NCI-H1048 (cell line): ENCODE measurements around the gene NPAS1.
"Not testable (repeated sequence)": the region's sequence is repeated elsewhere in the genome, so short reads cannot be mapped to it uniquely, and the experiment has no call there.

ENCODE experiments used
- DNase-seq: peaks from one replicate; lab custom pipeline; 2025; lab: John Stamatoyannopoulos, UW

The NPAS1 gene

DNA sequence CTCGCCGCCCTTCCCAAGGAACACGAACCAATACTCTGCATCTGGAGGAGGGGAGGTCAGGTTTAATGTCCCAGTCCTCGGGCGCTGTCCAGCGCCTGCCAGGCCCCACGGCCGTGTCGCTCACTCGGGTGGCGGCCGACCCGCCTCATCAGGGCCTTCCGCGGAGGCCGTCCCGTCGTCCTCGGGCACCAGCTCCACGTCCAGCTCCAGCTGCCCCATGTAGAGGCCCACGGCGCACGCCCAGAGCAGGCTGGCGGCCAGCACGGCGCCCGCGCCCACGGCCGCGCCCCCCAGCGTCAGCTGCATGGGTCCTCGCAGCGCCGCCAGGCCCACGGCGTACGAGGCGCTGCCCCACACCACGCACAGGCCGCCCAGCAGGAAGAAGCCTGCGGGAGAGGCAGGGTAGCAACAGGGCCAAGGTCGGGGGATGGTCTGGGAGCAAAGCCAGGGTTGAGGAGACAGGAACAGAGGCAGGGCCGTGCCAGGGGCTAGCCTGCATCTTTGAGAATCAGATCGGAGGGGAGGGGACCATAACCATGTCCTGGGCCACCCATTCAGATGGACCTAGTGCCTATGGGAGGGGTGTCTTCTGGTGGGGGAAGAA, 26.3 kb downstream of the NPAS1 start:
- no peak for DNase-seq

DNA sequence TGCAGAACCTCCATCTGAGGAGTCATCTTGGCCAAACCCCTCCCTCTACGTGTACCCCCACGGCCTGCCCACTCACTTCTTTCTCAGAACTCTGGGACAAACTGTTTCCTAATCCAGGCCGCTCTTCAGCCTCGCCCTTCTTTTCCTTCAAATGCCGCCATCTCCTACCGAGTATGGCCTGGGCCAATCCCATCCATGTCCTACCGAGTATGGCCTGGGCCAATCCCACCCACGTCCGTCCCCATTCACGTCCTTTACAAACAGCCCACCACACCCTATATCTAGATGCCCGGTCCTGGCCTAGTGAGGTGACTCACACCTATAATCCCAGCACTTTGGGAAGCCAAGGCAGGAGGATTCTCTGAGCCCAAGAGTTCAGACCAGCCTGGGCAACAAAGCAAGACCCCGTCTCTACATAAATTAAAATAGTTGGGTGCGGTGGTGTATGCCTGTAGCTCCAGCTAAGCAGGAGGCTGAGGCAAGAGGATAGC, 27.7 kb downstream of the NPAS1 start:
- DNase-seq: no peak

DNA sequence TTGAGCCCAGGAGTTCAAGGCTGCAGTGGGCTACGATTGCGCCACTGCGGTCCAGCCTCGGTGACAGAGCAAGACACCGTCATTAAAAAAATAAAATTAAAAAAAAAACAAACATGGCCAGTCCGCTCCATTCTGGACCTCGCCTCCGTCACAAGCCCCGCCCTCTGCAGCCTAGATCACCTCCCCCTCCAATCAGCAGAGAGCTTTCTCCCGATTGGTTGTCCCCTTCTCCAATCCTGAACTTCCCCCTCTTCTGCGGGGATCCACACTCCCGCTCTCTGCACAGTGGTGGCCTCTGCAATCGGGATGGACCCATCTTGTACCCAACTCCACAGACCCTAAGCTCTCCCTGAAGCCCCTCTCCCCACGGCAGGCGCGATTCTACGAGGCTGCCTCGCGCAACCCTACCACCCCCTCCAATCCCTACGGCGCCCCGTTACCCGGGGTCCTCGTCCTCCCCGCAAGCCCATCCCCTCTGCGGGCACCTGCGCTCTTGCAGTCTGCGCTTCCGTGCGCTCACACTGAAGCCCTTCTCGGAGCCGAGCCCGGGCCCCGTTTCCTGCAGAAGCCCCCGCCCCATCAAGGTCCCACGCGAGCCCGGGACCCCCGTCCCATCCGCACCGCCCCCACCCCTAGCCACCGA, 28.2 kb downstream of the NPAS1 start:
- peak; percentile 80 for DNase-seq

DNA sequence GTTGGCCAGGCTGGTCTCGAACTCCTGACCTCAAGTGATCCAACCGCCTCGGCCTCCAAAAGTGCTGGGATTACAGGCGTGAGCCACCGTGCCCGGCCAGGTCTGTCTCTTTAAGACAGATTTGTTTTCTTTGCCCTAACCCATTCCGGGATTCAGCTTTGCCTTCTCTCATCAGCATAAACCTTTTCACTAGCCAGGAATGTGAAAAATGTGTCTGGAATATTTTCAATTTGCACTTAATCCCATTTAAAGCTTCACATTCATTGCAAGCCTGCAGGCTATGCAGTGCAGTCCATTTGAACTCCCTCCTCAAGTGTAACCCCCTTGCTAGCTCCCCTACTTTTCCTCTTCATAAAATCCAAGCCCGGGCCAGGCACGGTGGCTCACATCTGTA, 29.7 kb downstream of the NPAS1 start:
- no peak for DNase-seq

DNA sequence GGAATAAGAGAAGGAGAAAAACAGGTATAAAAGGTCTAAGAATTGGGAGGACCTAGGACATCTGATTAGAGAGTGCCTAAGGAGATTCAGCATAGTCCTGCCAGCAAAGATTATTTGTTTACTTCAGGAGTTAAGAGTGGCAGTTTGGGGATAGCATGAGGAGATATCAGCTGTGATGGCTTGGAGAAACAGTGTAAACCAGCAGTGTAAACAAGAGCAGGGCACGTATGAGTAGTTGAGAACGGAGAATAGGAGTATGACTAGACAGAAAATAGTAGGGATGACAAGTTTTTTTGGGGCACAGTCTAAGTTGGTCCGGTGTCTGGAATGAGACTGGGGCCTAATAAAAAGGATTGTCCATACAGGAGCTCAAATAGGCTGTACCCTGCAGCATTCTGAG, 30.9 kb downstream of the NPAS1 start:
- not testable (repeated sequence) for DNase-seq

DNA sequence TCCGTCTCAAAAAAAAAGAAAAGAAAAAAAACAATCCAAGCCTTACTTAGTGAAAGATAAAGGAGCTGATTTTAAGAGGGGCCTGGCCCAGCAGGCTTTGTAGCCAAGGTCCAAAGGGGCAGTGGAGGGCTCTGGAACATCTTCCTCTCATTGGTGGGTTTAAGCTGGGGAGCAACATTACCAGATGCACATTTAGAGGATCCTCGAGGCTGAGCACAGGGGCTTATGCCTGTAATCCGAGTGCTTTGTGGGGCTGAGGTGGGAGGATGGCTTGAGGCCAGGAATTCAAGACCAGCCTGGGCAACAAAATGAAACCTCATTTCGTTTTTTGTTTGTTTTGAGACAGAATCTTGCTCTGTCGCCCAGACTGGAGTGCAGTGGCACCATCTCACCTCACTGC, 36.8 kb downstream of the NPAS1 start:
- DNase-seq: no peak

DNA sequence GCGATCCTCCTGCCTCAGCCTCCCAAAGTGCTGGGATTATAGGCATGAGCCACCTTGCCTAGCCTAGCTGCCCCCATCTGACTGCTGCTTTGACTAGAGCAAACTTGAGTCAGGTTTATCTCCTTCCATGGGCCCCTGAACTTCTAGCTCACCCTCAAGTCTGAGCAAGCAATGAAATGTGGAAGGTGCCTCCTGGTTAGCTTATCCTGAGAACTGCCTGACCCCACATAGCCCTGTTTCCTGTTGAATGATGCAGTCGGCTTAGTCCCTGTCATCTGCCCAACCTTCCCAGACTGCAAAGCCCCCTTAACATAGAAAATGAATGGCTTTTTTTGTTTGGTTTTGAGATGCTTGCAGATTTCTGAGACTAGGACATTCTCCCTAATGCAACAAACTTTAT, 37.7 kb downstream of the NPAS1 start:
- DNase-seq: no peak

DNA sequence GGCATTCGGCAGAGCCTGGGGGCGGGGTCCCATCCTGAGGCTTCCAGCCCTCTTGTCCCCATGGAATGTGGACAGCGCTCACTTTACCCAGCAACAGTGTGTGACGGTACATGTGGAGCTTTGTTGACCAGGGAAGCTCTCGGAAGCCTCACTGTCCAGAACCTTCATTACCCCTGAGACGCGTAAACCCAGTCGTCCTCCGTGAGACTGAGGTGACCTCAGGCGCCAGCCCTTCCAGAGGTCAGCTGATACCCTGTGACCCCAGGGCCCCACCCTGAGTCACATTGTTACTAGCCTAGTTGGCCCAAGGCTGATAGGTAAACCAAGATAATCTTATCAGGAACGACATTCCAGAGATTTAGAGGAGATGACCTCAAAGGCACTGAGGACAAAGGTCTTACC, 39.0 kb downstream of the NPAS1 start:
- DNase-seq: no peak

DNA sequence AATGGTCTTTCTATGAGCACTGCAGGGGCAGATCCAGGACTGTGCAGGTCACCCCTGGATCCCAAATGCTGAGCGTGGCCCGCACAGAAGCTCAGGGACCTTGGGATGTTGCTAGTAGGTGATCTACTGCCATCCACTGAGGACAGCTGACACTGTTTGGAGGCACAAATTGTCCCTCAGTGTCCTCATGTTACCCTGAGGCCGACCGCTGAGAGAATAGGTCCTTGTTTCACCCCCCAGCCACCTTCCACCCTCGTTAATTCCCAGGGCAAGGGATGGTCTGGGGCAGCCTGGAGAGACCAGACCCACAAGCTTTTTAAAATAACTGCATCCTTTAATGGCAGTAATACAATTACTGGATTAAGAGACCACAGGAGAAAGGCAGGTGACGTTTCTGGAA, 44.2 kb downstream of the NPAS1 start:
- no peak for DNase-seq

DNA sequence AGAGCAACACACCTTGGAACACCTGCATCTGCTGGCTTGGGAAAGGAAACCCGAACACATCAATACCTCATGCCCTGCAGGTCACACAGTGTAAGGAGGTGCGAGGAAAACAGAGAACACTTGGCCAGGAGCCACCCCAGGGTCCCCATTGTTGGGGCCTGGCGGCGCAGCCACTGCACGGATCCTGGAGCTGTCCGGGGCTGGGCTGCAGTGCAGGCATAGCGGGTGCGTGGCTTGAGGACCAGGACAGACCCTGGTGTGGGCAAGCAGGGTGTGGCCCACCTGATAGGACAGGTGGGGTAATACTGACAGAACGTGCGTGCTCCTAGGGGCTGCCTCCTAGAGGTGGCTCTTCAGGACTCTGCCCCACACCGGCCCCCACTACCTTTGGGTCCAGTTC, 45.6 kb downstream of the NPAS1 start:
- no peak for DNase-seq

DNA sequence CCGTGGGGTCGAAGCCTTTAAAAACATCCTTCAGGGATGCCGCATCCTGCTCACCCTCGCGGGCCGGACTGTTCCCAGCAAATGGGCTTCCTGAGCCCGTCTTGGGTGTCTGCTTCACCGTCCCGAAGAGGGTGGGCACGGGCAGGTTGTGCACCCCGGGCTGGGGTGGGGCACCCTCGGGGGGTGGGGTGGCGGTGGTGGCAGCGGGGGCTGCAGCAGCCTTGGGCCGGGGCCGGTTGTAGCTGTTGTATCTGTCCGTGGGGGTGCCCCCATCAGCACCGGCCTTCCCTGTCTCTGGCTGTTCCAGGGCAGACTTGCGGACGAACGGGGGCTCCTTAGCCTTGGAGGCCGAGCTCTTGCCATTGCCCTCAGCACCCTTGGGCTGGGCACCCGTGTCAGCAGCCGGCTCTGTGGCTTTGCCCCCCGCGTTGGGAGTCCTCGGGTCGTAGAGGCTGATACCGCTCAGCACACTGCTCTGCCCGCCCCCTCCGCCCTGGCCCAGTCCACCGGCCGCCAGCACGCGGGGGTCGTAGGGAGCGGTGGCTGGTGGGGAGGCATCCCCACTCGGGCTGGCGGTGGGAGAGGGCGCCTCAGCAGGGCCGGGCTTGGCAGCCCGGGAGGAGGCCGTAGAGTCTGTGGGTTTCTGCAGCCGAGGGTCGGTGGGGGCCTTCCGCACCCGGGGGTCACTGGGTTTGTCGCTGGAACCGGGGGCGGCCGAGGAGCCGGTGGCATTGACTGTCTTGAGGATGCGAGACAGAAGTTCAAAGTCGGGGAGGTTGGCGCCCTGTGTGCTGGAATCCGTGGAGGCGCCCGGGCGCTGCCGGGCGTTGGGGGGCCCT, 47.0 kb downstream of the NPAS1 start:
- no peak for DNase-seq

DNA sequence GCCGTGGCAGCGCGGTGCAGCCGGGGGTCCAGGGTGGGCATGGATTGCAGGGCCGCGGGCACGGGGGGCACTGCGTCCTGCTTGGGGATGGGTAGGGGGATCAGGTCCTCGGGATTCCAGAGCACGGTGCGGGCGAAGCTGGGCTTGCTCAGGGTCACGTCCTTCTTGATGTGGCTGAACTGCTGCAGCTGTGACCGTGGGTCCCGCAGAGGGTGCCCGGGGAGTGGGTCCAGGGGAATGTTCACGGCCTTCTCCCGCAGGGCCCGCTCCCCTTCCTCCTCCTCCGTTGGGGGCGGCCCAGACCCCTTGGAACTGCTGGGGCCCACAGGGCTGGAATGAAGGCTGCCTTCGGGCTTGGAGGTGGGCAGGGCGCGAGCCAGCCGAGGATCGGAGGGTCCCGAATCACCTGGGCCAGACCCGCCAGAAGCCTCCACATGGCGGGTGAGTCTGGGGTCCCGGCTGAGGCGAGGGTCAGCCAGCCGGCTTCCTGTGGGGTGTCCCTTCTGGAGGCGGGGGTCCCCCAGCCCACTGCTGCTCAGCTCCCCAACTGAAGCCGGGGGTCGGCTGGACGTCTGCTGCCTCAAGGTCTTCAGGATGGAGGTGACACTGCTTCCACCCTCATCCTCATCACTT, 47.7 kb downstream of the NPAS1 start:
- no peak for DNase-seq

DNA sequence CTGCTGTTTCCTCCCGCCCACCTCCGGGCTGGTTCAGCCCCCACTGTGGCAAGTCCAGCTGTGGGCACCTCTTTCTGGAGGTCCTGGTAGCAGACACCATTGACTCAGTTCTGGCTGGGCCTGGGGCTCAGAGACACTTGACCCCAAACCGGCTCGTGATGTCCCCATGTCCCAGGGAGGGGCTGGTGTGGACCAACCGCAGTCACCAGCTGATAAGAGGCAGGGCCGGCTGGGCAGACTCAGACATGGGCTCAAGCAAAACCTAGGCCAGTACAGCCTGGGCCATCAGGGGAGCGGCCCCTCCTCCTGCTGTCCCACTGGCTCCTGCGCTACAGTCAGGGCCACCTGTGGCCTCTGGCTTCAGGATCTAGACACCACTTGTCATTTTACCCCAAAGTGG, 48.6 kb downstream of the NPAS1 start:
- DNase-seq: no peak

DNA sequence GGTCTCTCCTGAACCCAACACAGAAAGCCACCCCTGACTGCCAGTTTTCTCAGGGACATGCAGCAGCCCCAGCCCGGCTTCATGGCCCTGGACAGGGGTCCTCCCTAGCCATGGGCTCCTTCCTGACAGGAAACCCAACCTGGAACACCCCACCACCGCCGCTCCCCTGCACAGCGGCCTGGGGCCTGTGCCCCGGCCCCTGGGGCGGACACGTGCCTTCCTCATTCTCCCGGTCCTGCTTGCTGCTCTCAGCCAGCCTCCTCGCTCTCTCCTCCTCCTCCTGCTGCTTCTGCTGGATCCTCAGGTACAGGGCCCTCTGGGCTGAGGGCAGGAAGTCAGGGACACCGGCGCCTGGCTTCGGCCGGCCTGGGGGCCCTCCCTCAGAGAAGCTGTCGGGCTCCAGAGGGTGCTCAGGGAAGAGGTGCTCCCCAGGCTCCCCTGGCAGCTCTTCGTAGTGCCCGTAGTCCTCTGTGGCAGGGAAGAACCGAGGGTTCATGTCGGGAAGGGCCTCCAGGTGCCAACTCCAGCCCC, 49.3 kb downstream of the NPAS1 start:
- DNase-seq: no peak

DNA sequence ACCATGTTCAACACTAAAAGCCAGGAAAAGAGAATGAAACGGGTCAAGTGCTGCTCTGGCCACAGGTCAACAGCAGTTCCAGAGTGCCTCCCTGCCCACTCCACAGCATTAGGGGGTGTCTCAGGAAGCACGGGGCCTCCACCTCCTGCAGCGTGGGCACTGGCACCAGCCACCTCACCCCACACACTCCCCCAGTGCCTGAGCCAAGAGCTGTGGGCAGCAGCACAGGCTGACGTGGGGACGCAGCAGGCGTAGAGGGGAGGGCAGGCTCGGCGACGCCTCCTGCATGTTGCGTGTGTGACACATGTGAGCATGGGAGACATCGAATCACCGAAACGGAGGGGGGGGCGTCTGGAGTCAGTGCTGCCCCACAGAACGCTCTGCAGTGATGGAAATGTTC, 50.2 kb downstream of the NPAS1 start:
- DNase-seq: no peak

DNA sequence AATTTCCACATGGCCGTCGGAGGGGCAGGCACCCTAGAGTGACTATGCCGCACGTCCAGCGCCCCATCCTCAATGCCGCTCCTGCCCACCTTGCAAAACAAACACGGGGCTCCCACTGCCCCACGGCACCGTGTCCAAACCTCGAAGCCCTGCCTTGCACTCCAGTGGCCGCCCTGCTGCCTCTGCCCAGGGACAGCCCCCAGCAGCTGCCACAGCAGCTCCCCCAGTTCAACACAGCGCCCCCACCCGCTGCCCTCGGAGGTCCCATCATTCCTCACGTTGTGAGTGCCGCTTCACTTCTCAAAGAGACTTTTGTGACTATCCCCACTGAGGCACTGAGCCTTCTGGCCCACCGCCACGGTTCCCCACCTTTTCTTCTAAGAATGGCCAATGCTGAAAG, 51.1 kb downstream of the NPAS1 start:
- DNase-seq: no peak

DNA sequence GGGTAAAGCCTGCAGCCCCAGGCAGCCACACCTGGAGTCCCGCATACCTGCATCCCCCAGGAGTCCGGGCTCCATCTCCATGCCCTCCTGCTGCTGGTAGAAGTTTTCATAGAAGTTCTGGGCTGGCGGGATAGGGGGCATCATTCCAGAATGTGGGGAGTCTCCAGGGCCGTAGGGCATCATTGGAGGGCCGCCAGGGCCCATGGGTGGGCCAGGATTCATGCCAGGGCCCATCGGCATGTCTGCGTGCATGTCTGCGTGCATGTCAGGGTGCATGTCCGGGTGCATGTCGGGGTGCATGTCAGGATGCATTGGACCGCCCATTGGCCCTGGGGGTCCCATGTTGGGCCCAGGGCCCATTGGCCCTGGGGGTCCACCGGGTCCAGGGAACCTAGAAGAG, 52.1 kb downstream of the NPAS1 start:
- DNase-seq: no peak

DNA sequence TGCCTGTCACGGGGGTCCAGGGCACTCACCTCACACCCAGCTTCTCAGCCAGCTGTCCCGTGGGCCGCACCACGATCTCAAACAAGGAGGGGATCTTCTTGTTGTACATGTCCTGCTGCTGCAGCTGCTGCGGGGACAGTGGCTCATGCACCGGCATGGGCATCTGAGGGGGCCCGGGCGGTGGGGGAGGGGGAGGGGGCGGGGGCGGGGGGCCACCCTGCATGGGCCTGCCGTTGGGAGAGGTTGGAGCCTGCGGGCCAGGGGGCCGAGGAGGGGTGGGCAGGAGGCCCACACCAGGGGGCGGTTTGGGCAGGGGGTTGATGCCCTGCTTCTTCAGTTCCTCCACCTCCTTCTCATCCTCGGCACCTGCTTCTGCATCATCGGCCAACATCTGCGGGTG, 52.7 kb downstream of the NPAS1 start:
- DNase-seq: no peak

DNA sequence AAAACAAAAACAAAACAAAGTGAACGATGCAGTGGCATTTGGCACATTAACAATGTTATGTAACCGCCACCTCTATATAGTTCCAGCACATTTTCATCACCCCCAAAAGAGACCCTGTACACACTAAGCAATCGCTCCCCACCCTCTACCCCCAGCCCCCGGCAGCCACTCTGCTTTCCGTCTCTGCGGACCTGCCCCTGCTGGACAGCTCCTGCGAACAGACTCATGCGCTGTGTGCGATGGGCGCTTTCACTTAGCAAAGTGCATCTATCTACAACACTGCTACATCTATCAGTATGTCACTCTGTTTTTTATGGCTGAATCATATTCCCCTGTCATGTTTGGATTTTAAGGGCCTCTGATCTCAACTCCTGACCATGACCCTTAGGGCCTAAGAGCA, 53.9 kb downstream of the NPAS1 start:
- no peak for DNase-seq

DNA sequence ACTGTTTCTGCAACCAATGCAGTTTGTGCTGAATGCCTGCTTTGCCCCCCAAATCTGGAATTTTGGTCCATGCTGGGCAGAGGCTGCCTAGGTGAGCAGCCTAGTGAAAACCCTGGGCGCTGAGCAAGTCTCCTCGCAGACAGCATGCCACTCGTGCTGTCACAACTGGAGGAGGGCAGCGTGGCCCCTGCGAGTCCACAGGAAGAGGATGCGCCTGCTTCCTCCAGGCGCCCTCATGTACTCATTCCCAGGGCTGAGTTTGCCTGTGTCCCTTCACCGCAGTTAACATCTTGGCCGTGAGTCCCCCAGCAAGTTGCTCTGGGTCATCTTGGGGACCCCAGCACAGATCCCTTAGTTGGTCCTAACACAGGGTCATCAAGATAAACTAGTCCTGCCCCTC, 55.0 kb downstream of the NPAS1 start:
- no peak for DNase-seq

DNA sequence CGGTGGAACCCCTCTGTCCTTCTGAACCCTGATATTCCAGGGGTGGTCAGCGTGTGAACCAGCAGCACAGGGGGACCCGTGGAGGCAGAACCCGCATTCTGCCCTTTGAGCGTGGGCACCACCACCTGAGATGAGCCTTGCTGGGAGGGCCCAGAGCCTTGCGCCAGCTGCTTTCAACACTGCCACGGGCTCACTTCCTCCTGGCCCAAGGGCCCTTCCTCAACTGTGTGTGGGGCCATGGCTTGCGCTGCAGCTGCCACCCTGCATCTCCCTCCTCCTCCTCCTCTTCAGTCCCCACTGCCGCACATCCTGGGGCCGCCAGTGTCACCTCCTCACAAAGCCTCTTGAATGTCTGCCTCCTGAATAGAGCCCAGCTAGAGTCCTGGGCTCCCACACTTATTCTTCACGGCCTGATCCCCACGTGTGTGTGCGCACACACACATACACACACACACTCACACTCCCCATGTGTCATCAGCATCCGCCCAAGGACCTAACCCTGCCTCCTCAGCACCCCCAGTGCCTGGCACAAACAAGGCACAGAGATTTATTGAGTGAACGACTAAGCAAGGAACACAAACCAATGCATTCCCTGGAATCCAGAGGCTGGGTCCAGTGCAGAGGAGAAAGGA, 55.7 kb downstream of the NPAS1 start:
- no peak for DNase-seq

DNA sequence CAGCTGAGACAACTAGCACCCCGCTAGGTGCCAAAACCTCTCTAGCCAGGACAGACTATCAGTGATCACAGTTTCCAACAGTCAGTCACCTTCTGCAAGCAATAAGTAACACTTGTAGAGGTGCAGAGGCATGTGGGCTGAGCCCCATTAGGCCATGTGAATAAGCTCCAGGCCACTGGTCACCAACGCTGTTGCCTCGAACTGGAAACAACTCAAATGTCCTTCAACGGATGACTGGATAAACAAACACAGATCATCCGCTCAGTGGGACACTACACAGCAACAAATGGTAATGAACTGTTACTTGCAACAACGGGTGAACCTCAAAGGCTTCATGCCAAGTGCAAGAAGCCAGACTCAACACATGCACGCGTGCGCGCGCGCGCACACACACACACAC, 56.3 kb downstream of the NPAS1 start:
- DNase-seq: no peak
